Fibroblast of mammary gland (primary cell): Measurements from ENCODE around the gene TCEA3.

ENCODE experiments used
- DNase-seq: peaks from one replicate; pipeline ENCODE4 v3.0.0-alpha.2; 2010; ENCODE audit warnings: low read depth
- H3K4me3 ChIP-seq: 2 replicates; pipeline ENCODE4 v1.5.1; 2011; ENCODE audit warnings: low read depth, mild to moderate bottlenecking, low read length, moderate library complexity; ENCODE audit not compliant: control insufficient read depth
- TF ChIP-seq, protein P1 (sequence below): conservative IDR thresholded peaks from 2 replicates; pipeline ENCODE4 v1.5.1; 2011; ENCODE audit warnings: low read depth, low read length, inconsistent platforms; ENCODE audit not compliant: control insufficient read depth, insufficient read depth

Gene TCEA3

GRCh38 chr1:23441446-23442148 is 17.0 kb upstream of the TCEA3 start:
- no peak overlapping the region for H3K4me3 ChIP-seq
- TF ChIP-seq, protein P1, sequence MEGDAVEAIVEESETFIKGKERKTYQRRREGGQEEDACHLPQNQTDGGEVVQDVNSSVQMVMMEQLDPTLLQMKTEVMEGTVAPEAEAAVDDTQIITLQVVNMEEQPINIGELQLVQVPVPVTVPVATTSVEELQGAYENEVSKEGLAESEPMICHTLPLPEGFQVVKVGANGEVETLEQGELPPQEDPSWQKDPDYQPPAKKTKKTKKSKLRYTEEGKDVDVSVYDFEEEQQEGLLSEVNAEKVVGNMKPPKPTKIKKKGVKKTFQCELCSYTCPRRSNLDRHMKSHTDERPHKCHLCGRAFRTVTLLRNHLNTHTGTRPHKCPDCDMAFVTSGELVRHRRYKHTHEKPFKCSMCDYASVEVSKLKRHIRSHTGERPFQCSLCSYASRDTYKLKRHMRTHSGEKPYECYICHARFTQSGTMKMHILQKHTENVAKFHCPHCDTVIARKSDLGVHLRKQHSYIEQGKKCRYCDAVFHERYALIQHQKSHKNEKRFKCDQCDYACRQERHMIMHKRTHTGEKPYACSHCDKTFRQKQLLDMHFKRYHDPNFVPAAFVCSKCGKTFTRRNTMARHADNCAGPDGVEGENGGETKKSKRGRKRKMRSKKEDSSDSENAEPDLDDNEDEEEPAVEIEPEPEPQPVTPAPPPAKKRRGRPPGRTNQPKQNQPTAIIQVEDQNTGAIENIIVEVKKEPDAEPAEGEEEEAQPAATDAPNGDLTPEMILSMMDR, result no peak
- DNase-seq, result no peak

DNA sequence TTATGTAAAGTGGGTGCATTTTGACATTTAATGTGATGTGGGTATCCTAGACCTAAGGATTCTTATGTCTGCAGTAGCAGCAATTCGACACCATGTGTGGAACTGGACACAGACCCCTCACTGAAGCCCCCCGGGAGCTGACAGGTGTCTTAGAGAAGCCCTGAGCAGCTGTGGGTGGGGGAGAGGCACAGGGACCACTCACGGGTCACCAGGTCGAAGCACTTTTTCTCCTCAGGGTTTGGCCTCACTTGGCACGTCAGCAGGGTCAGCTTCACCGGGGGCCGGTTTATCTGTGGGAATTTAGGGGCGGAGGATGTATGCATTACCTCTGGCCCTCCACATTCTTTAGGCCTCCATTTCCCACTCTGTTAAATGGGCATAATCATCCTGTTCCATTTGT is 14.0 kb upstream of the TCEA3 start:
- no peak overlapping the region for H3K4me3 ChIP-seq
- no peak for DNase-seq
- TF ChIP-seq, protein P1, result no peak

GRCh38 chr1:23437355-23437664 is 12.8 kb upstream of the TCEA3 start:
- DNase-seq, result no peak
- TF ChIP-seq, protein P1, result no peak
- H3K4me3 ChIP-seq, result no peak overlapping the region

GRCh38 chr1:23436520-23437354 is 12.2 kb upstream of the TCEA3 start:
- TF ChIP-seq, protein P1, result no peak
- no peak overlapping the region for H3K4me3 ChIP-seq
- DNase-seq, result no peak

DNA sequence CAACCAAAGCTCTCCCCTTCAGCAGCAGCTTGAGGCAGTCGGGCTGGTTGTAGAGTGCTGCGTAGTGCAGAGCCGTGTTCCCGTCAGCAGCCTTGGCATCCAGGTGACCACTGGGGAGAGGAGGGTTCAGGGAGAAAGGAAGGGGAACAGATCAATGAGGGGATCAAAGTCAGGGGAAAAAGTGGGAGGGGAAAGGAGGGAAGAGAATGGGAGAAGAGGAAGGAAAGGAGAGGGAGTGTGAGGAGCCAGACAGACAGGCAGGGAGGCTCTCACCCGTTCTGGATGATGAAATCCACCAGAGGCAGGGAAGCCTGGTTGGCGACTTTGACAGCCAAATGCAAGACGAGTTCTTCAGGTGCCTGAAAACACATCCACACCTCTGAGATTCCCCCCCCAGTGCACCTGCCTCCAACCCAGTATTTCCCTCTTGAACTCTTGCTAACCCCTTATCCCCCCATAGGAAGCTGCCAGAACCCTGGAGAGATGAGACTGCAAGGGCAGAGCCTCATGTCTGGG is 9.8 kb upstream of the TCEA3 start:
- TF ChIP-seq, protein P1, result no peak
- DNase-seq, result no peak
- no peak overlapping the region for H3K4me3 ChIP-seq

GRCh38 chr1:23433122-23433521 is 8.6 kb upstream of the TCEA3 start:
- H3K4me3 ChIP-seq, result no peak overlapping the region
- TF ChIP-seq, protein P1, result no peak
- DNase-seq, result no peak

- DNase-seq, result no peak
- TF ChIP-seq, protein P1, result no peak
- H3K4me3 ChIP-seq, result no peak overlapping the region
Measured at GRCh38 chr1:23431431-23431830, 6.9 kb upstream of the TCEA3 start.
